ENCODE data around the gene TMEM30B.
"Not testable (repeated sequence)": the region's sequence is repeated elsewhere in the genome, so short reads cannot be mapped to it uniquely, and the experiment has no call there.

Gene TMEM30B

GRCh38 chr14:61308701-61309100 lies 27.6 kb upstream of the TMEM30B start:
- H3K14ac ChIP-seq (ENCODE audit: low read length); H3K79me1 ChIP-seq (ENCODE audit: low read length); H3K9ac ChIP-seq (ENCODE audit: low read length); H3K23ac ChIP-seq (ENCODE audit: low read length); H3K18ac ChIP-seq (ENCODE audit: low read length); H3K79me2 ChIP-seq (ENCODE audit: control insufficient read depth, insufficient read depth, low read length, poor library complexity); H2BK5ac ChIP-seq (ENCODE audit: low read depth, low read length, poor library complexity); H3K36me3 ChIP-seq (ENCODE audit: control insufficient read depth in 1 of 2, insufficient read depth in 2 of 2, low read length in 2 of 2); H3K4me3 ChIP-seq (ENCODE audit: low read depth, low read length); H2BK12ac ChIP-seq (ENCODE audit: low read length); H2BK120ac ChIP-seq (ENCODE audit: insufficient read depth, low read length, poor library complexity); H3K4me2 ChIP-seq (ENCODE audit: low read length); H3K4ac ChIP-seq (ENCODE audit: low read depth, low read length); H4K91ac ChIP-seq (ENCODE audit: low read depth, low read length); H3K27me3 ChIP-seq (ENCODE audit: insufficient read depth, low read length); H4K12ac ChIP-seq (ENCODE audit: low read depth, low read length); H2AK5ac ChIP-seq (ENCODE audit: low read length); H3K4me1 ChIP-seq (ENCODE audit: control insufficient read depth in 1 of 2, insufficient read depth in 2 of 2, low read length in 2 of 2); H2AFZ ChIP-seq (ENCODE audit: insufficient read depth, low read length, poor library complexity); H3K27ac ChIP-seq (ENCODE audit: low read depth, low read length); H4K8ac ChIP-seq (ENCODE audit: low read depth, low read length): not testable (repeated sequence)
- DNase-seq = peak; percentile 68 to 79
- WGBS (ENCODE audit: extremely low coverage, insufficient coverage, insufficient read length) = no CpG with 5 or more reads among the region's 4 CpGs
- peaks cover 11% of the 10 kb centered on the region for H3K9me3 ChIP-seq (ENCODE audit: insufficient read depth, low read depth, low read length)

DNA sequence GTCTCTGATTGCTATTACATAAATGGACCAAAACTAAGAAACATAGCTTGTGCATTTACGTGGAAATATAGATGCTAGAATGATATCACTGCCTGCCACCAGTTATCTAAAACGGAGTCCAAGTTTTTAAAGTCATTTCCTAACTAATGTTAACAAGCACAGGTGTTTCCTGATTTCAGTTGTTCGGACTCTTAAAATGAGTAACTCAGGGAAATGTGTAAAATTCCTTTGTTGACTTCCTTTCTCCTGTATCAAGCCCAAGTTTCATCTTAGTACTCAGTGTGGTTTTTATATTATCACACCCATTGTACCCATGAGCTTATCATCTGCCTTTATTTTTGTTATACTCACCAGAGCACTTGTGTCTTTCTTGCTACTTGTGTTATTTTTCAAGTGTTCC lies 27.1 kb upstream of the TMEM30B start:
- Histone ChIP-seq H3K27me3 (ENCODE audit: insufficient read depth, low read length) (no peaks in the 10 kb centered on the region), H2BK120ac (ENCODE audit: insufficient read depth, low read length, poor library complexity) (no peak overlapping the region), H3K14ac (ENCODE audit: low read length) (no peak overlapping the region), H3K4me3 (ENCODE audit: low read depth, low read length) (no peak overlapping the region), H3K18ac (ENCODE audit: low read length) (no peak overlapping the region), H3K4ac (ENCODE audit: low read depth, low read length) (no peak overlapping the region), H3K9me3 (ENCODE audit: insufficient read depth, low read depth, low read length) (peaks cover 11% of the 10 kb centered on the region), H2AFZ (ENCODE audit: insufficient read depth, low read length, poor library complexity) (no peak overlapping the region), H2BK5ac (ENCODE audit: low read depth, low read length, poor library complexity) (no peak overlapping the region), H4K8ac (ENCODE audit: low read depth, low read length) (no peak overlapping the region), H2BK12ac (ENCODE audit: low read length) (no peak overlapping the region), H3K27ac (ENCODE audit: low read depth, low read length) (no peak overlapping the region), H4K12ac (ENCODE audit: low read depth, low read length) (no peak overlapping the region), H3K36me3 (ENCODE audit: control insufficient read depth in 1 of 2, insufficient read depth in 2 of 2, low read length in 2 of 2) (peaks cover 0 to 5% of the 10 kb centered on the region in 2 experiments), H3K4me2 (ENCODE audit: low read length) (no peak overlapping the region), H4K91ac (ENCODE audit: low read depth, low read length) (no peak overlapping the region), H3K79me2 (ENCODE audit: control insufficient read depth, insufficient read depth, low read length, poor library complexity) (no peaks in the 10 kb centered on the region), H2AK5ac (ENCODE audit: low read length) (no peak overlapping the region), H3K9ac (ENCODE audit: low read length) (no peak overlapping the region), H3K79me1 (ENCODE audit: low read length) (no peaks in the 10 kb centered on the region), H3K23ac (ENCODE audit: low read length) (no peak overlapping the region), H3K4me1 (ENCODE audit: control insufficient read depth in 1 of 2, insufficient read depth in 2 of 2, low read length in 2 of 2) (no peaks in the 10 kb centered on the region)
- no peak for DNase-seq
- WGBS (ENCODE audit: extremely low coverage, insufficient coverage, insufficient read length) = no CpG with 5 or more reads among the region's 3 CpGs

- Histone ChIP-seq H3K4me2 (ENCODE audit: low read length) (no peak overlapping the region), H3K79me2 (ENCODE audit: control insufficient read depth, insufficient read depth, low read length, poor library complexity) (no peaks in the 10 kb centered on the region), H2AK5ac (ENCODE audit: low read length) (no peak overlapping the region), H2AFZ (ENCODE audit: insufficient read depth, low read length, poor library complexity) (no peak overlapping the region), H3K9ac (ENCODE audit: low read length) (no peak overlapping the region), H2BK120ac (ENCODE audit: insufficient read depth, low read length, poor library complexity) (no peak overlapping the region), H4K12ac (ENCODE audit: low read depth, low read length) (no peak overlapping the region), H2BK12ac (ENCODE audit: low read length) (no peak overlapping the region), H2BK5ac (ENCODE audit: low read depth, low read length, poor library complexity) (no peak overlapping the region), H3K4me1 (ENCODE audit: control insufficient read depth in 1 of 2, insufficient read depth in 2 of 2, low read length in 2 of 2) (no peaks in the 10 kb centered on the region), H4K91ac (ENCODE audit: low read depth, low read length) (no peak overlapping the region), H3K23ac (ENCODE audit: low read length) (no peak overlapping the region), H3K27ac (ENCODE audit: low read depth, low read length) (no peak overlapping the region), H3K4ac (ENCODE audit: low read depth, low read length) (no peak overlapping the region), H3K4me3 (ENCODE audit: low read depth, low read length) (no peak overlapping the region), H3K79me1 (ENCODE audit: low read length) (no peaks in the 10 kb centered on the region), H3K14ac (ENCODE audit: low read length) (no peak overlapping the region), H3K18ac (ENCODE audit: low read length) (no peak overlapping the region), H3K27me3 (ENCODE audit: insufficient read depth, low read length) (no peaks in the 10 kb centered on the region), H3K9me3 (ENCODE audit: insufficient read depth, low read depth, low read length) (peaks cover 3% of the 10 kb centered on the region), H3K36me3 (ENCODE audit: control insufficient read depth in 1 of 2, insufficient read depth in 2 of 2, low read length in 2 of 2) (no peaks in the 10 kb centered on the region), H4K8ac (ENCODE audit: low read depth, low read length) (no peak overlapping the region)
- no peak for DNase-seq
- no CpG with 5 or more reads among the region's 2 CpGs for WGBS (ENCODE audit: extremely low coverage, insufficient coverage, insufficient read length)
These were observed 23.6 kb upstream of the TMEM30B start for GRCh38 chr14:61304688-61305087.

DNA sequence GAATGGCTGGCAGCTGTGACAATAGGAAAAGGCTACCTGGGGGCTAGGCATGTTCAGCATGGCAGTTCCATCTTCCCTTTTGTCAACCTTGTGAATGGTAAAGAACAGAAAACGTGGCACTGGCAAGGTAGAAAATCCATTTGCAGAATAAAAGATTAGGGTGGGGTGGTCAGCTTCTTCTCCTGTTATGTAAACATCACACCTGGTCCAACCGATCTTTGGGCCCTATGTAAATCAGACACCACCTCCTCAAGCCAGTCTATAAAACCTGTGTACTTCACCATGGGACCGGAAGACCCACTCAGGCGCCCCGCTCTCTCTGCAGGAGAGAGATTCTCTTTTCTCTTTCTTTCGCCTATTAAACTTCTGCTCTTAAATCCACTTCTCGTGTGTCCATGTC lies 19.6 kb upstream of the TMEM30B start:
- H3K18ac ChIP-seq (ENCODE audit: low read length) = peak overlapping the region; percentile 65
- peaks cover 7 to 8% of the 10 kb centered on the region in 2 experiments for H3K4me1 ChIP-seq (ENCODE audit: control insufficient read depth in 1 of 2, insufficient read depth in 2 of 2, low read length in 2 of 2)
- no peak overlapping the region for H4K8ac ChIP-seq (ENCODE audit: low read depth, low read length)
- no peak overlapping the region for H3K4me2 ChIP-seq (ENCODE audit: low read length)
- no peak overlapping the region for H3K23ac ChIP-seq (ENCODE audit: low read length)
- H3K4me3 ChIP-seq (ENCODE audit: low read depth, low read length) = no peak overlapping the region
- no peak overlapping the region for H4K12ac ChIP-seq (ENCODE audit: low read depth, low read length)
- no peaks in the 10 kb centered on the region for H3K9me3 ChIP-seq (ENCODE audit: insufficient read depth, low read depth, low read length)
- H3K36me3 ChIP-seq (ENCODE audit: control insufficient read depth in 1 of 2, insufficient read depth in 2 of 2, low read length in 2 of 2) = no peaks in the 10 kb centered on the region
- H2AFZ ChIP-seq (ENCODE audit: insufficient read depth, low read length, poor library complexity) = no peak overlapping the region
- H3K27ac ChIP-seq (ENCODE audit: low read depth, low read length) = no peak overlapping the region
- H3K79me1 ChIP-seq (ENCODE audit: low read length) = peaks cover 12% of the 10 kb centered on the region
- no CpG with 5 or more reads among the region's 7 CpGs for WGBS (ENCODE audit: extremely low coverage, insufficient coverage, insufficient read length)
- H4K91ac ChIP-seq (ENCODE audit: low read depth, low read length) = no peak overlapping the region
- H2BK5ac ChIP-seq (ENCODE audit: low read depth, low read length, poor library complexity) = peak overlapping the region; percentile 63
- H3K79me2 ChIP-seq (ENCODE audit: control insufficient read depth, insufficient read depth, low read length, poor library complexity) = peaks cover 2% of the 10 kb centered on the region
- peak overlapping the region; percentile 62 for H2AK5ac ChIP-seq (ENCODE audit: low read length)
- no peak overlapping the region for H3K9ac ChIP-seq (ENCODE audit: low read length)
- H2BK12ac ChIP-seq (ENCODE audit: low read length) = peak overlapping the region; percentile 94
- no peaks in the 10 kb centered on the region for H3K27me3 ChIP-seq (ENCODE audit: insufficient read depth, low read length)
- H2BK120ac ChIP-seq (ENCODE audit: insufficient read depth, low read length, poor library complexity) = peak overlapping the region; percentile 72
- DNase-seq = no peak
- H3K14ac ChIP-seq (ENCODE audit: low read length) = no peak overlapping the region
- H3K4ac ChIP-seq (ENCODE audit: low read depth, low read length) = no peak overlapping the region
